Activated CD8-positive, alpha-beta memory T cell treated with anti-CD3 and anti-CD28 coated beads for 48 hours (primary cell): ENCODE results near the gene TREX2.

Source experiments
- DNase-seq, 3 experiments: peaks; one replicate each; pipeline ENCODE4 v3.0.0-alpha.2; 2020; ENCODE audit warnings: low read depth in 2 of 3, low spot score in 2 of 3

TREX2 gene

DNA sequence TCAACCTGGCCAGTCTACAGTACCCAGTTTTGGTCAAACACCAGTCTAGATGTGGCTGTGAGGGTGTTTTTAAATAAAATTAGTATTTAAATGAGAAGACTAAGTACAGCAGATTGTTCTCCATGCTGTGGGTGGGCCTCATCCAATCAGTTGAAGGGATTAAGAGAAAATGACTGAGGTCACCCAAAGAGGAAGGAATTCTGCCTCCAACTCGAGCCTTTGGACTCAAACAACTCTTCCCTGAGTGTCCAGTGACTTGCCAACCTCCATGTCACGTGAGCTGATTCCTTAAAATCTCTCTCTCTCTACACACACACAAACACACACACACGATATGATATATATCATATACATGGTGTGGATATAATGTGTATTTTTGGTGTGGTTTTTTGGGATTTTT is 10.0 kb downstream of the TREX2 start:
- DNase-seq, result no peak

DNA sequence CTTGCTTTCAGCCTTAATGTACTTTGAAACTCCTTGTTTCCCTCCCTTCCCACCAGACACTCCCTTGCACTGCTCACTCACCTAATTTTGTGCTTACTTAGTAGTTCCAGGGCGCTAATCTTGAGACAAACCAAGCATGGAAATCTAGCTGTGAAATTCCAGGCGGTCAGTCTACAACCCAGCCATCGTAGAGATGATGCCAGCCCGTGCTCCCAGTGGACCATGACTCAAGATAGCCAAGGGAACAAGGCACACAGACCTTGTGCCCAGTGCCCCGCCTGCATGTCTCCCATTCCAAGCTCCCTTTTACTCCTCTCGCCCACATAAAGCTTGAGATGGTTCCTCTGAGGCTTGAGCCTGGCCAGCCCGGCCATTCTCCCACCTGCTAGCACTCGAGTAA is 11.1 kb downstream of the TREX2 start:
- DNase-seq, result no peak

DNA sequence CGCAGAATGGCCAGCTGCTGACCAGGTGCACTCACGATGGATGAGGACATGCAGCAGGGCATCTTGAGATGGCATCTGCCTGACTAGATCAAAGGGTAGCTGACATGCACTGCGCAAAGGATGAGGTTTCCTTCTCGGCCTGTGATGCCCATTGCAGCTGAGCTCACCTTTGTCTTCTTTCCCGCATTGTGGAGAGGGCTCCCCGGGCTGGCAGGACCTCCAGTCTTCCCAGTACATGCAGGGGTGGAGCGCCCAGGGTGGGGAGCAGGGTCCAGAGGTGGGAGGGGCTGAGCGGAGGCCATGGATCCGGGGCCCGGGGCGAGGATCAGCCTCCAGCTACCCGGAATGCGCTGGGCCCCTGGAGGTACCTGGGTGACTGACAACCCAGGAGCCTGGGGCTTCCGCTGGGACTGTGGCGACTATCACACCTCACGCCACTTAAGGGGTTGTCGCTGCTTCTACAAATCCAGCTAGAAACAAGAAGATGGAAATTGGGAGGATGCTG is 12.0 kb downstream of the TREX2 start:
- no peak for DNase-seq

DNA sequence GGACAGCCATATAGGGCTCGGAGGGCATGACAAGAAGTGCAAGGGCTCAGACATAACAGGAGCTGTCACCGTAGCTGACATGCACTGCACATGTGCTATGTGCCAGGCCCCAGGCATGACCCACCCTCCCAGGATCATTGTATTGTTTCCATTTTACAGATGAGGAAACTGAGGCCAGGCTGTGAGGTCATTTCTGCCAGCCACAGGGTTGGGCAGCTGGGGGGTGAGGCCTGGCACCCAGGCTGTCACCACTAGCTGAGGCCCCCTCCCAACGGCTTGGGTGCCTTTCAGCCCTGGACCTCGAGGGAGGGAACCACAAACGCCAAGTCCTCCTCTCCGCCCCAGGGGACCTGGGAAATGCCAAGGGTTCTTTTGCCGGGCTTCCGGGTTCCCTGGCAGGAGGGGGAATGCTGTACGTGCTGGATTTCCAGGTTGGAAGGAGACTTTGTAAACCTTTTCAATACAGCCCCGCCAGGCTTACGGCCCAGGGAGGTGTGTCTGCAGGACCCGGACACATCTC is 12.6 kb downstream of the TREX2 start:
- no peak for DNase-seq

GRCh38 chrX:153430796-153431195 is 15.1 kb downstream of the TREX2 start:
- no peak for DNase-seq

DNA sequence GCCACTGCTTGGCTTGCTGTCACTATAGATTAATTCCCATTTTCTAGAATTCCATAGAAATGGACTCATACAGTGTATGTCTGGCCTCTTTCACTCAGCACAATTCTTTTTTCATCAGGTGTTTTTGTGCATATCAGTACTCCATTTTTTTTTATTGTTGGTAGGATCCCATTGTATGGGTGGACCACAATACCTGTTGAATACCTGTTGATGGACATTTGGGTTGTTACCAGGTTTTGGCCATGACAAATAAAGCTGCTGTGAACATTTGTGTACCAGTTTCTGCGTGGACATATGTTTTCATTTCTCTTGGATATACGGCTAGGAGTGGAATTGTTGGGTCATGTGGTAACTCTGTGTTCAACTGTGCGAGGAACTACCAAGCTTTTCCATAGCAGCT is 19.7 kb downstream of the TREX2 start:
- DNase-seq, result no peak

DNA sequence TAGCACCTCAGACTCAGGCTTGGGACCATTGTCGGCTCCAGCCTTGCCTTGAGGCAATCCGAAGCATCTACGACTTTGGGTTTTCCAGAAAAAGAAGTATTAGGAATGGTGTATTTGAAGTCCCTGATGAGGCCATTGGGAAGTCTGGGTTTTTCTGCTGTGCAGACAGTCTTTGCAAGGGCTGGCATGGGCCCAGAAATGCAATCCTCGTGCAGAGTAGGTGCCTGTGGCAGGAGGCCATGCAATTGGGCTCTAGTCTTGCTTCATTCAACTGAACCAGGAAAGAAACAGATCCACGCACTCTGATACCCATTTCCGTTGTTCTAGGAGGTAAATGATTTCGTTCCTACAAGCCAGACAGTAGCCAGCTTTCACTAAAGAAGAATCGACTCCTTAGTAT is 22.2 kb downstream of the TREX2 start:
- DNase-seq, result no peak

- no peak for DNase-seq
Observed at GRCh38 chrX:153421856-153422255, 24.0 kb downstream of the TREX2 start.

DNA sequence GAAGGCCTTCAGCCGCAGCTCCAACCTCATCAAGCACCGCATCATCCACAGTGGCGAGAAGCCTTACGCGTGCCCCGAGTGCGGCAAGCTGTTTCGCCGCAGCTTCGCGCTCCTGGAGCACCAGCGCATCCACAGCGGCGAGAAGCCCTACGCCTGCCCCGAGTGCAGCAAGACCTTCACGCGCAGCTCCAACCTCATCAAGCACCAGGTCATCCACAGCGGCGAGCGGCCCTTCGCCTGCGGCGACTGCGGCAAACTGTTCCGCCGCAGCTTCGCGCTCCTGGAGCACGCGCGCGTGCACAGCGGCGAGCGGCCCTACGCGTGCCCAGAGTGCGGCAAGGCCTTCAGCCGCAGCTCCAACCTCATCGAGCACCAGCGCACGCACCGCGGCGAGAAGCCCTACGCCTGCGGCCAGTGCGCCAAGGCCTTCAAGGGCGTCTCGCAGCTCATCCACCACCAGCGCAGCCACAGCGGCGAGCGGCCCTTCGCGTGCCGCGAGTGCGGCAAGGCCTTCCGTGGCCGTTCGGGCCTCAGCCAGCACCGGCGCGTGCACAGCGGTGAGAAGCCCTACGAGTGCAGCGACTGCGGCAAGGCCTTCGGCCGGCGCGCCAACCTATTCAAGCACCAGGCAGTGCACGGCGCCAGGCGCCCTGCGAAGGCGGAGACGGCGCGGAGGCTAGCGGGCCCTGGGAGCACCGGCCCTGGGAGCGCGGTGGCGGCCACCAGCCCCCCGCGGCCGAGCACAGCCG is 24.8 kb downstream of the TREX2 start:
- DNase-seq, result no peak

- no peak for DNase-seq
Observed at GRCh38 chrX:153417637-153418036, 28.2 kb downstream of the TREX2 start.

- DNase-seq, result no peak
Observed at GRCh38 chrX:153416781-153417450, 28.9 kb downstream of the TREX2 start.

GRCh38 chrX:153414856-153415510 is 30.9 kb downstream of the TREX2 start:
- no peak for DNase-seq

GRCh38 chrX:153413731-153414130 is 32.1 kb downstream of the TREX2 start:
- no peak for DNase-seq

- no peak for DNase-seq
Observed at GRCh38 chrX:153412746-153413720, 32.8 kb downstream of the TREX2 start.

DNA sequence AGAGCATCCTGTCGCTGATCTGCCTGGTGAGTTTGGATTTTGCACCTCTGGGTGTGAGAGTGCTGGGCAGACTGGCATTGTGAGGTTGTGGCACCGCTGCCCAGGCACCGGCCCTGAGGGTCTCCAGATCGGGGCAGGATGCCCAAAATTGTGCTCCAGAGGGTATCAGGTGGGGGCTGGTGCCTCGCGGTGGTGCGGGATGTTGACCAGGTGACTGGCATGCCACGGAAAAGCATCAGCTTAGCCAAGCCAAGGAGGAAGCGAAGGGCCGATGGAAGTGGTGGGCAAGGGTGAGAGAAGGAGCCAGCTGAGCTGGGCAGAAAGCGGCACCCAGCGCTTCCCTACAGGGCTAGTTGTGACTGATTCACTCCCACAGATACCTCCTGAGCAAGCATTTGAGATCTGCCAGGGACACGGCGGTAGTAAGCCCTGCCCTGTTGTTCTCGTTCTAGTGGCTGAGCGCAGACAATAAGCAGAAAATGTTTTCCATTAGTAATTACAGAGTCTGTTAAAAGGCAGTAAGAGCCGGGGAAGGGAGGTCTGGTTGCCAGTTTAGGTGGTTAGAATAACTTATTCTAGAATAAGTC is 33.8 kb downstream of the TREX2 start:
- no peak for DNase-seq

GRCh38 chrX:153411255-153411987 is 34.4 kb downstream of the TREX2 start, which contains the start of gene ZFP92:
TSS of gene ZFP92 (plus strand) at chrX:153411472. CDS start at chrX:153418323, 6,851 bp downstream.
- DNase-seq, result peak in 1 of 3 experiments; percentile 9

- DNase-seq, result no peak
Observed at GRCh38 chrX:153410888-153411254, 35.0 kb downstream of the TREX2 start.

GRCh38 chrX:153410373-153410772 is 35.5 kb downstream of the TREX2 start:
- no peak for DNase-seq

DNA sequence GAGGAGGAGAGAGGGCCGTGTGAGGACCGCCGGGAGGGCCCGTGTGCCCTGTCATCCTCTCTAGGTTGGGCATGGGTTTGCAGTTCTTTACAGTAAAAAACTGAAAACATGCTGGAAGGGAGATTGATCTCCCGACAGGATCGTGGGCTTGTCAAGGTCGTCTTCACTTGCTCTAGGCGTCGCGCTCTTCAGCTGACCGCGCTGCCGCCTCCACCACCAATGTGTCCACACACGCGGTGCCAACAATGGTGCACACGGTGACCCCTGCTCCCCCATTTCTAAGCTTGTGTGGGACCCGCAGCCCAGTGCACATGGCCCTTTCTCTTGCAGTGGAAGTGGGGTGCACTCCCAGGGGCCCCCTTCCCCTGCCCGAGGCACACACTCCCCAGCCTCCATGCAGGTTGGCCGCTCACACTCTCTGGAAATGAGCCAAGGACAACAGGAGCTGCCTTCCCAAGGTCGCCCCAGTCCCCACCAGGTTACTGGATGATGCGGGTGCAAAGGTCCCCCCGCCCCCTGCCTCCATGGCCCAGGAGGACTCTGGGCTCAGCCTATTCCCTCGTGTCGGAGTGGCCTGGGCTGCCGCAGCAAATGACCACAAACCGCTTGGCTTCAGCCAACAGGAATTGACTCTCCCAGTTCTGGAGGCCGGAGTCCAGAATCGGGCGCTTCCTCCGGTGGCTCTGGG is 36.3 kb downstream of the TREX2 start:
- no peak for DNase-seq
